BLaER1 treated with 17β-estradiol and CSF1 and Interleukin-3, amounts not matched to agents 10 nM and 100 nM (cell line): Measurements from ENCODE around the gene CRYAB.

Experiments used
- H3K27ac ChIP-seq, 11 experiments: shearing (Covaris generic); formaldehyde crosslinking; 2 replicates each; pipeline ENCODE4 v1.8.1; 2022
- H3K27me3 ChIP-seq, 11 experiments: shearing (Covaris generic); formaldehyde crosslinking; 2 replicates each; pipeline ENCODE4 v1.8.1; 2022
- H3K36me3 ChIP-seq, 11 experiments: shearing (Covaris generic); formaldehyde crosslinking; 2 replicates each; pipeline ENCODE4 v1.8.1; 2022
- H3K4me1 ChIP-seq, 10 experiments: shearing (Covaris generic); formaldehyde crosslinking; 2 replicates each; pipeline ENCODE4 v1.8.1; 2022
- H3K4me2 ChIP-seq, 11 experiments: shearing (Covaris generic); formaldehyde crosslinking; 2 replicates each; pipeline ENCODE4 v1.8.1; 2022
- H3K4me3 ChIP-seq, 10 experiments: shearing (Covaris generic); formaldehyde crosslinking; 2 replicates each; pipeline ENCODE4 v1.8.1; 2022
- H3K9ac ChIP-seq, 11 experiments: shearing (Covaris generic); formaldehyde crosslinking; 2 replicates each; pipeline ENCODE4 v1.8.1; 2022
- H3K9me3 ChIP-seq, 11 experiments: shearing (Covaris generic); formaldehyde crosslinking; replicated peaks in 1 of 11; 2 replicates each; pipeline ENCODE4 v1.8.1; 2022
- H4K20me1 ChIP-seq, 11 experiments: shearing (Covaris generic); formaldehyde crosslinking; 2 replicates each; pipeline ENCODE4 v1.8.1; 2022
- Cebpa-rat ChIP-seq, 11 experiments: shearing (Covaris generic); IDR thresholded peaks; 2 replicates each; pipeline ENCODE4 v1.8.1; 2022

CRYAB gene, protein sequence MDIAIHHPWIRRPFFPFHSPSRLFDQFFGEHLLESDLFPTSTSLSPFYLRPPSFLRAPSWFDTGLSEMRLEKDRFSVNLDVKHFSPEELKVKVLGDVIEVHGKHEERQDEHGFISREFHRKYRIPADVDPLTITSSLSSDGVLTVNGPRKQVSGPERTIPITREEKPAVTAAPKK

DNA sequence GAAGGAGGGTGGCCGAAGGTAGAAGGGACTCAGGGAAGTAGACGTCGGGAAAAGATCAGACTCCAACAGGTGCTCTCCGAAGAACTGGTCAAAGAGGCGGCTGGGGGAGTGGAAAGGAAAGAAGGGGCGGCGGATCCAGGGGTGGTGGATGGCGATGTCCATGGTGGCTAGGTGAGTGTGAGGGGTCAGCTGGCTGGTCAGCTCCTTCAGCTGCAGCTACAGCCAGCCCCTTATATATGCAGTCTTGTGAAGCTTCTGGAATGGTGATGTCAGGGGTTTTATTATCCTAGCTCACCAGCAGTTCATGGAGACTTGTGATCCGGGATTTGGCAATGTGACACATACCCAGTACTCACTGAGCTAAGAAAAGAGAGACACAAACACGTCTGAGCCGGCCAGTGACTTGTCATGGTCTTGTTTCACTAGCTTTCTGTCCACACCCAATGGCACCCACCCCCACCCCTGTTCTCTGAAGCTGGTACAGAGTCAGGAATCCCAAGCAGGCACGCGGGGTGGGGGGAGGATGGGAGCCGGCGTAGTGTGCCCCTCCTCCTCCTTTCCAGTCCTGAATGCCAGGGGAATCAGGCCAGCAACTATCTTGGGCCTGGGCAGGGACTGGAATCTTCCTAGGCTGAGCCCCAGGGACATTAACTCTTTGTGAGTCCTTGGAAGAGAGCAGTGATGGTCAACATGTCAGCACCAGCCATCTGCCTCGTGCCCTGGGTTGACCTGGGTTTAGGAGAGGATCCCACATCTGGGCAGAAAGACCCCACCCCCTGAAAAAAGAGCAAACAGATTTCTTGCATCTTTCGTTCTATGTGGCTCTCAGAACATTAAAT is at the start of gene CRYAB:
TSS of gene CRYAB (minus strand) at position 208 of the 839 bp plus-strand sequence. CDS start at position 162, 46 bp downstream.
- Histone ChIP-seq H3K9me3 (no peaks in the 10 kb centered on the region; a peak in 1 of 22 replicates), H3K4me2 (no peak within 1 kb of the TSS), H3K9ac (no peak within 1 kb of the TSS), H3K4me1 (no peaks in the 10 kb centered on the region), H4K20me1 (no peaks in the 10 kb centered on the region), H3K4me3 (no peak within 1 kb of the TSS), H3K36me3 (no peaks in the 10 kb centered on the region), H3K27ac (no peak within 1 kb of the TSS), H3K27me3 (no peaks in the 10 kb centered on the region)
- TF ChIP-seq Cebpa-rat (IDR thresholded peaks at IDR 0.05), result no peak

DNA sequence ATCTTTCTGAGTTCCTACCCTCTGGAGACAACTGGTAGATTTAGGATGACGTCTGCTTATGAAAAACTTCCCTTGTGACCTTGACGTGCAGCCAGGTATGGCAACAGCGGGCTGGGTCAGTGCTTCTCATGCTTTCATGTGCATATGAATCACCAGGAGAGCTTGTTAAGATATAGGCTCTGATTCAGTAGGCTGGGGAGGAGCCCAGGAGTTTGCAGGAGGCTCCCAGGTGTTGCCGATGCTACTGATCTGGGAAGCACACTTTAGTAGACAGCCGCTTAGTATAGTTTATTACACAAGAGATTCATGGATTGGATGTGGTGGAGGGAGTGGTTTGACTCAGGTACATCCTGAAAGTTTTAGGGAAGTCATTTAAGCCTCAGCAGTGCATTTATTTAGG is 49.3 kb upstream of the CRYAB start:
- Histone ChIP-seq H3K36me3 (peaks cover 0 to 8% (median 0%) of the 10 kb centered on the region in 11 experiments; a peak in 2 of 22 replicates), H3K4me2 (no peak overlapping the region), H3K4me3 (no peak overlapping the region), H3K27ac (no peak overlapping the region), H3K4me1 (no peaks in the 10 kb centered on the region), H4K20me1 (no peaks in the 10 kb centered on the region), H3K9ac (no peak overlapping the region), H3K9me3 (peaks cover 12 to 19% (median 18%) of the 10 kb centered on the region in 11 experiments; a peak in 21 of 22 replicates), H3K27me3 (no peaks in the 10 kb centered on the region)
- no peak for TF ChIP-seq Cebpa-rat (IDR thresholded peaks at IDR 0.05)

DNA sequence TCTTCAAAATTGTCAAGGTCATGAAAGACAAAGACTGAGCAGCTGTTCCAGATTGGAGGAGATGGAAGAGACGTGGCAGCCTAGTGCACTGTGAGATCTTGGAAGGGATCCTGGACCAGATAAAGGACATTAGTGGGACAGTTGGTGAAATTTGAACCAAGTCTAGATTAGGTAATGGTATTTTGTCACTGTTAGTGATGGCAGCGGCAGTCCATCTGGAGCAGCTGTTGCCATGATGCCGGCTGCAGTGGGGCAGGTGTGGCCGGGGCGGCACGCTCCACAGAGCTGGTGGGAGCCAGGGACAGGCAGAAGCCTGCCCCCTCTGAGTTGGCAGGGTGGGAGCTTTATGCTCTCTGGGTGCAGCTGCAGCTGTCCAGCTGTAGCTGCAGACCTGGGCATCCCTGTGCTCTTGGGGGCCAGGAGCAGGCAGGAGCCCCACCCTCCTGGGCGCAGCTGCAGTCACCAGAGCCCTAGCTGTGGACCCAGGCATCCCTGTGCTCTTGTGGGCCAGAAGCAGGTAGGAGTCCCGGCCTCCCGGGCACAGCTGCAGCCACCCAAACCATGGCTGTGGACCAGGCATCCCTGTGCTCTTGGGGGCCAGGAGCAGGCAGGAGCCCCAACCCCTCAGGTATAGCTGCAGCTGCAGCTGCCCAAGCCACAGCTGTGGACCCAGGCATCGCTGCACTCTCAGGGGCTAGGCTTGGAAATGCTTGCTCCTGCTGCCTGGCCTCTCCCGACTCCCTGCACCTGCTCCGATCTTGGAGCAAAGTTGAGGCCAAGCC is 46.3 kb upstream of the CRYAB start:
- H3K4me2 ChIP-seq, result no peak overlapping the region
- H3K9ac ChIP-seq, result no peak overlapping the region
- peaks cover 0 to 8% (median 0%) of the 10 kb centered on the region in 11 experiments; a peak in 2 of 22 replicates for H3K36me3 ChIP-seq
- no peaks in the 10 kb centered on the region for H3K4me1 ChIP-seq
- H3K27ac ChIP-seq, result no peak overlapping the region
- peaks cover 12 to 19% (median 18%) of the 10 kb centered on the region in 11 experiments; a peak in 21 of 22 replicates for H3K9me3 ChIP-seq
- H3K27me3 ChIP-seq, result no peaks in the 10 kb centered on the region
- no peak for TF ChIP-seq Cebpa-rat (IDR thresholded peaks at IDR 0.05)
- no peaks in the 10 kb centered on the region for H4K20me1 ChIP-seq
- no peak overlapping the region for H3K4me3 ChIP-seq

DNA sequence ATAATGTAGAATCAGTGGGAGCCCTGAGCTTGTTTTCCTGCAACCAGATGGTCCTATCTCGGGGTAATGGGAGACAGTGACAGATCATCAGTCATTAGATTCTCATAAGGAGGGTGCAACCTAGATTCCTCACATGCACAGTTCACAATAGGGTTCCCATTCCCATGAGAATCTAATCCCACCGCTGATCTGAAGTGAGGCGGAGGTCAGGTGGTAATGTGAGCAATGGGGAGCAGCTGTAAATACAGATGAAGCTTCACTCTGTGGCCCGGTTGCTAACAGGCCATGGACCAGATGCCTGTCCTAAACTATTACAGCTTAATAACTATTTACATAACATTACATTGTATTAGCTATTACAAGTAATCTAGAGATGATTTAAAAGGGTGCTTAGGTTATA is 42.6 kb upstream of the CRYAB start:
- Histone ChIP-seq H3K4me2 (no peak overlapping the region), H4K20me1 (no peaks in the 10 kb centered on the region), H3K4me1 (peaks cover 0 to 7% (median 0%) of the 10 kb centered on the region in 10 experiments; a peak in 4 of 20 replicates), H3K4me3 (no peak overlapping the region), H3K9ac (no peak overlapping the region), H3K27me3 (no peaks in the 10 kb centered on the region), H3K9me3 (peaks cover 21 to 33% (median 26%) of the 10 kb centered on the region in 11 experiments), H3K36me3 (peaks cover 0 to 8% (median 0%) of the 10 kb centered on the region in 11 experiments; a peak in 2 of 22 replicates), H3K27ac (no peak overlapping the region)
- no peak for TF ChIP-seq Cebpa-rat (IDR thresholded peaks at IDR 0.05)

DNA sequence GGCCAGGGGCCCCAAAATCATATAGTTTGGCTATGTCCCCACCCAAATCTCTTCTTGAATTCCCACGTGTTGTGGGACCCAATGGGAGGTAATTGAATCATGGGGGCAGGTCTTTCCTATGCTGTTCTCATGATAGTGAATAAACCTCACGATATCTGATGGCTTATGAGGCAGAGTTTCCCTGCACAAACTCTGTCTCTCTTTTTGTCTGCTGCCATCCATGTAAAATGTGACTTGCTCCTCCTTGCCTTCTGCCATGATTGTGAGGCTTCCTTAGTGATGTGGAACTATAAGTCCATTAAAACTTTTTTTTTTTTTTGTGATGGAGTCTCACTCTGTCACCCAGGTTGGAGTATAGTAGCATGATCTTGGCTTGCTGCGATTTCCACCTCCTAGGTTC is 40.0 kb upstream of the CRYAB start:
- no peak for TF ChIP-seq Cebpa-rat (IDR thresholded peaks at IDR 0.05)

DNA sequence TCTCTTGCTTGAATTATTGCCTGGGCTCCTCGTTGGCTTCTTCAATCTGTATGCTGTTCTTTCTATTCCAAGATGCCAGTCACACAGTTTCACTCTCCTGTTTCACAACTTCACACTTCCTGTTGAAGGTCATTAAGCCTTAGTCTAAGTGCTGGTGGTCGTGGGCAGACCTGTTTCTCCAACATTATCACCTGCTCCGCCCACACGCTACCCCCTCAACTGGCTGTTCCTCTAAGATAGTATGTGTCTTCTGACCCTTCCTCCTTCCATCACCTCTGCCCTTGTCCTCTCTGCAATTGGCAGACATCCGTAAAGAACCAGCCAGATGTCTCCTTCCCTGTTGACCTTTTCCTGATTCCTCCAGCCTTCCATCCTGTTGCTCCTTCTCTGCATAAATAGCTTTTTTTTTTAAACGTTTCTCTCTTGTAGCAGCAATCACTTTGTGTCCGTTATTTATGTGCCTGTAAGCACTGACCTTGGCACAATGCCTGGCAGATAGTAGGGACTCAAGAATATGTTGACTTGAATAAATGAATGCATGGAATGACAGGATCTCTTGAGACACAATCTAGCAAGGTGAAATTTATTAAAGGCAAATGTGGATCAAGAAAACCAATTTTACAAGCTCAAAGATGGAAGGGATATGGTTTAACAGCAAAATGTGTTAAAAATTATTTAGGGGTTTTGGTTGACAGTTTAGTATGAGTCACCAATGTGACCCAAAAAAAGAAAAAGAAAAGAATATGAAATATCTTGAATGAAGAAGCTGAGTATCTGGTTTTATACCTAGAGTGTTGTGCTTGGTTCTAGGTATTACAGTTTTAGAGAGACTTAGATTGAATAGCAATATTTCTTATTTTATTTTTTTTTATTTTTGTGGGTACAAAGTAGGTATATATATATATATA is 38.2 kb upstream of the CRYAB start:
- no peak for TF ChIP-seq Cebpa-rat (IDR thresholded peaks at IDR 0.05)
- Histone ChIP-seq H3K4me2 (peak overlapping the region in 1 of 11 experiments; percentile 11; a peak in 2 of 22 replicates), H3K9ac (no peak overlapping the region), H3K27ac (no peak overlapping the region), H3K36me3 (no peaks in the 10 kb centered on the region), H4K20me1 (no peaks in the 10 kb centered on the region), H3K9me3 (peaks cover 6 to 17% (median 10%) of the 10 kb centered on the region in 11 experiments; a peak in 21 of 22 replicates), H3K27me3 (no peaks in the 10 kb centered on the region), H3K4me3 (no peak overlapping the region), H3K4me1 (peaks cover 0 to 18% (median 2%) of the 10 kb centered on the region in 10 experiments; a peak in 7 of 20 replicates)

More for the DNA sequence above, 40.0 kb upstream of the CRYAB start:
- Histone ChIP-seq H4K20me1 (no peaks in the 10 kb centered on the region), H3K9ac (no peak overlapping the region), H3K4me1 (peaks cover 0 to 14% (median 2%) of the 10 kb centered on the region in 10 experiments; a peak in 7 of 20 replicates), H3K4me2 (no peak overlapping the region), H3K4me3 (no peak overlapping the region), H3K9me3 (peaks cover 6 to 17% (median 10%) of the 10 kb centered on the region in 11 experiments; a peak in 21 of 22 replicates), H3K27me3 (no peaks in the 10 kb centered on the region), H3K27ac (no peak overlapping the region), H3K36me3 (no peaks in the 10 kb centered on the region)

DNA sequence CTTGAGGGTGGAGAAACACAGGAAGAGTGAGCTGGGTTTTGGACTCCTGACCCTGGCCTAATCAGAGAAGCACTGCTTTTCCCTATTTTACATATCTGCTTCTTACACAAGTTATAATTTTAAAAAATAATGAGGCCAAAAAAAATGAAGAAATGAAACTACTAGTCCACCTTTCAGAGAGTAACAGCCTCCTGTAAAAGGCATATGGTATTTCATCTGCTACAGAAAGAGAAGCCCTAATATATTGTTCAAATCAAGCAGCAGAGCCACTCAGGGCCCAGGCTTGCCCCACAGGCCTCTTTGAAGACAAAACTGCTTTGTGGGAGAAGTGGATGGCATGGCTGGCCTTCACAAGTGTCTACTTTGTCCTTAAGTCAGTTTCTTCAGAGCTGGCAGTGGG is 35.6 kb upstream of the CRYAB start:
- Histone ChIP-seq H3K4me3 (no peak overlapping the region), H3K9ac (peak overlapping the region in 1 of 11 experiments; percentile 28; a peak in 1 of 22 replicates), H3K27me3 (no peaks in the 10 kb centered on the region), H3K9me3 (peaks cover 6 to 12% (median 10%) of the 10 kb centered on the region in 11 experiments; a peak in 21 of 22 replicates), H3K4me2 (peak overlapping the region in 2 of 11 experiments; percentile 22 to 29; a peak in 5 of 22 replicates), H3K27ac (no peak overlapping the region), H3K4me1 (peaks cover 0 to 18% (median 2%) of the 10 kb centered on the region in 10 experiments; a peak in 7 of 20 replicates), H3K36me3 (no peaks in the 10 kb centered on the region), H4K20me1 (no peaks in the 10 kb centered on the region)
- no peak for TF ChIP-seq Cebpa-rat (IDR thresholded peaks at IDR 0.05)

DNA sequence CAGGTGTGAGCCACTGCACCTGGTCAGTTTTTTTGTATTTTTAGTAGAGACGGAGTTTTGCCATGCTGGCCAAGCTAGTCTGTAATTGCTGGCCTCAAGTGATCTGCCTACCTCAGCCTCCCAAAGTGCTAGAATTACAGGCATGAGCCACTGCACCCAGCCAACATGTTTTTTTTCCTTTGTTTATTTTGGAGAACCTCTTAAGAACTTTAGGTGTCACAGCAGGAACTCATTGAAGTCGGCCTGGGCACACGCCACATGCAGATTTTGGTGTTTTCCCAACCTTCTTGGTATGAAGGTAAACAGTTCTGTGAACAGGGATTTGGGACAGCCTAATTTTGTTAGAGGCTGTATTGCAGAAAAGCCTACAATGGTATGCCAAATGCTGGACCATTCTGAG is 34.9 kb upstream of the CRYAB start:
- Histone ChIP-seq H3K4me3 (no peak overlapping the region), H3K36me3 (no peaks in the 10 kb centered on the region), H3K4me2 (peak overlapping the region in 2 of 11 experiments; percentile 22 to 29; a peak in 4 of 22 replicates), H3K9me3 (peaks cover 2 to 5% (median 5%) of the 10 kb centered on the region in 11 experiments; a peak in 21 of 22 replicates), H4K20me1 (no peaks in the 10 kb centered on the region), H3K4me1 (peaks cover 0 to 18% (median 2%) of the 10 kb centered on the region in 10 experiments; a peak in 7 of 20 replicates), H3K9ac (peak overlapping the region in 1 of 11 experiments; percentile 28; a peak in 1 of 22 replicates), H3K27me3 (no peaks in the 10 kb centered on the region), H3K27ac (no peak overlapping the region)
- TF ChIP-seq Cebpa-rat (IDR thresholded peaks at IDR 0.05), result no peak
